ENCODE measurements around the gene TRMT112. TPM values are rescaled to one million over a fixed set of nuclear protein-coding genes. Genes with fewer than 3 reads are reported as not detected.

The TRMT112 gene
- total RNA-seq, 2 donors from 2014 or later, result 170 to 223 TPM

DNA sequence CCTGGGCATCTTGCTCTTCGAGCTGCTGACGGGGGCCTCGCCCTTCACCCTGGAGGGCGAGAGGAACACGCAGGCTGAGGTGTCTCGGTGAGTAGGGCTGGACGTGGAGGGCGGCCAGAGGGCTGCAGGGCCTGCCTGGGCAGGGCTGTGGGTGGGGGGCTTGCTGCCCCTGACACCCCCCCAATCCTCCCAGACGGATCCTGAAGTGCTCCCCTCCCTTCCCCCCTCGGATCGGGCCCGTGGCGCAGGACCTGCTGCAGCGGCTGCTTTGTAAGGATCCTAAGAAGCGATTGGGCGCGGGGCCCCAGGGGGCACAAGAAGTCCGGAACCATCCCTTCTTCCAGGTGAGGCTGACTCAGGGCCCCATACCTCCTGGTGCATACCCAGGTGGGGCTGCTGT, 44.3 kb upstream of the TRMT112 start:
- peaks cover 33% of the 10 kb centered on the region for H3K4me1 ChIP-seq
- H3K27me3 ChIP-seq, result no peaks in the 10 kb centered on the region
- no peak overlapping the region for H3K27ac ChIP-seq
- peaks cover 0 to 17% of the 10 kb centered on the region in 2 donors for H3K36me3 ChIP-seq (replicated peaks in 1 of 2; ENCODE audit: insufficient read depth in 1 of 2, low read depth in 2 of 2)
- no peaks in the 10 kb centered on the region for H3K9me3 ChIP-seq
- DNase-seq (no peak), ATAC-seq (no peak)
- WGBS, 2 donors, result 90 to 92% methylated on average over 5 to 16 of the region's 18 CpGs
- H3K4me3 ChIP-seq, result no peak overlapping the region
- TF ChIP-seq POLR2A (IDR thresholded peaks at IDR 0.05) (no peak), CTCF (IDR thresholded peaks at IDR 0.05) (no peak)
- intact Hi-C loops (cut with DNase I), result no loop called here

DNA sequence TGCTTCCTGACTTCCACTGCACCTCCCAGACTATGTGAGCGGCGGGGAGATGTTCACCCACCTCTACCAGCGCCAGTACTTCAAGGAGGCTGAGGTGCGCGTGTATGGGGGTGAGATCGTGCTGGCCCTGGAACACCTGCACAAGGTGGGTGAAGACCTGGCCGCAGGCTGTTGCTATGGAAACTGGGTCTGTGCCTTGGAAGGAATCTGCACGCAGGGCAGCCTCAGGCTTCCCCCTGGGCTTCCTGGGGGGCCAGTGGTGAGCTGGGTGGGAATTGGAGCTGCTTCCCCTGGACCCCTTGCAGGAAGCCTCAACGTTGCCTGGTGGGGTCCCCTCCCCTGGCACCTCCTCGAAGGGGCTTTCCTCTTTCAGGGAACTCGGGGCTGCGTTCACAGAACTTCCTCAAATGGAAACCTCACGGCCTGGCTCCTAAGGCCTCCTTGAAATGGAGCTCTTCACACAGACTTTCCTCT, 43.1 kb upstream of the TRMT112 start:
- ATAC-seq (no peak), DNase-seq (no peak)
- TF ChIP-seq POLR2A (IDR thresholded peaks at IDR 0.05) (no peak), CTCF (IDR thresholded peaks at IDR 0.05) (no peak)
- peaks cover 0 to 9% of the 10 kb centered on the region in 2 donors for H3K36me3 ChIP-seq (replicated peaks in 1 of 2; ENCODE audit: insufficient read depth in 1 of 2, low read depth in 2 of 2)
- no peaks in the 10 kb centered on the region for H3K9me3 ChIP-seq
- intact Hi-C loops (cut with DNase I), result no loop called here
- no peaks in the 10 kb centered on the region for H3K27me3 ChIP-seq
- H3K4me1 ChIP-seq, result peaks cover 43% of the 10 kb centered on the region
- 71 to 76% methylated on average over 3 to 13 of the region's 13 CpGs for WGBS, 2 donors
- H3K27ac ChIP-seq, result no peak overlapping the region
- no peak overlapping the region for H3K4me3 ChIP-seq

DNA sequence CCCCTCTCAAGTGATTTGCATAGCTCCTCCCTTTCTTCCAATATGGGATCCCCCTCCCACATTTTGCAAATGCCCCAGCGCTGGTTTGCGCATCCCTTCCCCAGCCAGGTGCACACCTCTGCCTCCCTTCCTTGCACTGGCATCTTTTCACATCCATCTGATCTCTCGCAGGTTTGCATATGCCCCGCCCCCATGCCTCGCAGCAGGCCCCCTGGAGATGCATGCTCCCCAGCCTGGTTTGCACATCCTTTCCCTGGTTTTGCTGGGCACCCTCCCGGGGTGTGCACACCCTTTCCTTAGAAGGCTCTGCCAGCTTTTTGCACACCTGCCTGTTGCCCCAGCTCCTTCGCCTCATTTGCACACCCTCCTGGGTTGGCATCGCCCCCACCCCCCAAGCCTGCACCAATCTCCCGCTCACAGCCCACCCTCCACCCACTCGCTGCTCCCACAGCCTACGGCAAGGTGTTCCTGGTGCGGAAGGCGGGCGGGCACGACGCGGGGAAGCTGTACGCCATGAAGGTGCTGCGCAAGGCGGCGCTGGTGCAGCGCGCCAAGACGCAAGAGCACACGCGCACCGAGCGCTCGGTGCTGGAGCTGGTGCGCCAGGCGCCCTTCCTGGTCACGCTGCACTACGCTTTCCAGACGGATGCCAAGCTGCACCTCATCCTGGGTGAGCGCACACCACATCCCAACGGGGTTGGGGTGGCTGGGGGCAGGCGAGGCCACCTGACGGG, 42.5 kb upstream of the TRMT112 start:
- TF ChIP-seq POLR2A (IDR thresholded peaks at IDR 0.05) (no peak), CTCF (IDR thresholded peaks at IDR 0.05) (no peak)
- ATAC-seq (no peak), DNase-seq (peak in 1 of 4 donors; percentile 23)
- intact Hi-C loops (cut with DNase I), result no loop called here
- peak overlapping the region; percentile 55 to 70 for H3K4me3 ChIP-seq
- H3K27ac ChIP-seq, result peak overlapping the region in 2 of 4 donors; percentile 74 to 82
- peaks cover 49% of the 10 kb centered on the region for H3K4me1 ChIP-seq
- WGBS, 2 donors, result 59 to 78% methylated on average over 24 to 38 of the region's 38 CpGs
- peaks cover 0 to 6% of the 10 kb centered on the region in 2 donors for H3K36me3 ChIP-seq (replicated peaks in 1 of 2; ENCODE audit: insufficient read depth in 1 of 2, low read depth in 2 of 2)
- no peaks in the 10 kb centered on the region for H3K27me3 ChIP-seq
- H3K9me3 ChIP-seq, result no peaks in the 10 kb centered on the region

DNA sequence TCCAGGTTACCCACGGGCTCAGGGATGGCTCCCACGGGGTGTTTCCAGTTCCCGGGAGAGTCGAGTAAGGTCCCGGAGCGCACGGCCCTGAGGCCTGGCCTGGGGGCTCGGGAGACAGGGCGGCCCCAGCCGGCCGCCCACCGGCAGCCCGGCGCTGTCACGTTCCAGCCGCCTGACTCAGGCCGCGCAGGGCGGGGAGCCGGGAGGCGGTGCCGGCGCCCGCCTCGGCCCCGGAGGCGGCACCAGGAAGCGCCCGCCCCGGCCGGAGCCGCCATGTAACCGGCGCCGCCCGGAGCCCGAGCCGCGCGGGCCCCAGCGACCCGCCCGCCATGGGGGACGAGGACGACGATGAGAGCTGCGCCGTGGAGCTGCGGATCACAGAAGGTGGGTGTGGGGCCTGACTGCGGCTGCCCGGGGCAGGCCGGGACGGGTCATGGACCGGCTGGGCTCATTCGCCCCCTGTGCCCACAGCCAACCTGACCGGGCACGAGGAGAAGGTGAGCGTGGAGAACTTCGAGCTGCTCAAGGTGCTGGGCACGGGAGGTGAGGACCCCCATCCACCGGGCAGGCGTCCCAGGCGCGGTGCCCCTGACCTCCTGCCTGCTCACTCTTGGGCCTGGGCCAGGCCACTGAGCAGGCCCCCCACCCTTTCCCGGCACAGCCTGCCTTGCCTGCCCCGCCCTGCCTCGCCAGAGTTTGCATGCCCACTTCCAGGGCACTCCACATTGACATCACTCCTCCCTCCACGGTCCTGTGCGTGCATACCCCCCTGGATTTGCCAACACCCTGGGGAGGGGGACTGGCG, 41.8 kb upstream of the TRMT112 start, which contains the start of gene RPS6KA4:
RPS6KA4 (plus strand) TSS at position 256 of the 805 bp plus-strand sequence; CDS start at position 330, 74 bp downstream.
- peaks cover 0 to 6% of the 10 kb centered on the region in 2 donors for H3K36me3 ChIP-seq (replicated peaks in 1 of 2; ENCODE audit: insufficient read depth in 1 of 2, low read depth in 2 of 2)
- intact Hi-C loops (cut with DNase I), result no loop called here
- 1 to 4% methylated on average over 12 to 55 of the region's 70 CpGs for WGBS, 2 donors
- ATAC-seq (peak; percentile 79), DNase-seq (peak; percentile 62 to 77 (median 65))
- H3K4me1 ChIP-seq, result peaks cover 50% of the 10 kb centered on the region
- no peaks in the 10 kb centered on the region for H3K9me3 ChIP-seq
- TF ChIP-seq POLR2A (IDR thresholded peaks at IDR 0.05), result peak; percentile 32 to 50 (median 44)
- peak in 1 of 7 experiments; percentile 30 for TF ChIP-seq CTCF (IDR thresholded peaks at IDR 0.05)
- peak within 1 kb of the TSS; percentile 55 to 70 for H3K4me3 ChIP-seq
- peak within 1 kb of the TSS; percentile 45 to 83 (median 78) for H3K27ac ChIP-seq
- H3K27me3 ChIP-seq, result no peaks in the 10 kb centered on the region

Data from body of pancreas (tissue), 4 donors.